Type B pancreatic cell (in vitro differentiated cells): ENCODE measurements around the gene COQ8B. TPM values are rescaled to one million over a fixed set of nuclear protein-coding genes. Genes with fewer than 3 reads are reported as not detected.
A peak's percentile ranks its signal among the peaks of the same experiment; 100 is the strongest.

Experiments used
- DNase-seq: peaks from one replicate; pipeline ENCODE4 v3.0.0; 2021; ENCODE audit warnings: mixed read lengths; ENCODE audit not compliant: unreplicated experiment; ENCODE audit errors: extremely low spot score
- H3K27ac Mint-ChIP-seq: 2 replicates; pipeline ENCODE4 v1.8.0; 2021; ENCODE audit warnings: mild to moderate bottlenecking, mixed read lengths
- H3K27me3 Mint-ChIP-seq: 2 replicates; pipeline ENCODE4 v1.8.0; 2021; ENCODE audit warnings: mixed read lengths
- H3K36me3 Mint-ChIP-seq: 2 replicates; pipeline ENCODE4 v1.8.0; 2021; ENCODE audit warnings: mixed read lengths
- H3K4me1 Mint-ChIP-seq: one replicate; pipeline ENCODE4 v1.8.0; 2021; ENCODE audit warnings: mixed read lengths; ENCODE audit not compliant: unreplicated experiment
- H3K4me3 Mint-ChIP-seq: 2 replicates; pipeline ENCODE4 v1.8.0; 2021; ENCODE audit warnings: mild to moderate bottlenecking, mixed read lengths
- H3K9me3 Mint-ChIP-seq: 2 replicates; pipeline ENCODE4 v1.8.0; 2021; ENCODE audit warnings: mixed read lengths
- total RNA-seq: library from RNA; stranded (reverse); gene quantifications from 2 replicates; pipeline ENCODE4 v1.2.1, GENCODE V29; 2021; ENCODE audit warnings: low replicate concordance
- TF ChIP-seq, protein P1 (sequence below): fragments of 200-600 bp; sonication (generic); conservative IDR thresholded peaks from 2 replicates; pipeline ENCODE4 v1.5.0; 2021; ENCODE audit warnings: antibody characterized with exemption, mild to moderate bottlenecking

COQ8B gene
- total RNA-seq, 1 donor from 2014 or later = 48.4 TPM

GRCh38 chr19:40758491-40758890 lies 41.8 kb upstream of the COQ8B start:
- no peak for DNase-seq
- Mint-ChIP-seq H3K4me1 (peaks cover 15% of the 10 kb centered on the region), H3K9me3 (no peaks in the 10 kb centered on the region), H3K27me3 (no peaks in the 10 kb centered on the region), H3K4me3 (no peak overlapping the region), H3K36me3 (peaks cover 28% of the 10 kb centered on the region), H3K27ac (no peak overlapping the region)
- TF ChIP-seq, protein P1, sequence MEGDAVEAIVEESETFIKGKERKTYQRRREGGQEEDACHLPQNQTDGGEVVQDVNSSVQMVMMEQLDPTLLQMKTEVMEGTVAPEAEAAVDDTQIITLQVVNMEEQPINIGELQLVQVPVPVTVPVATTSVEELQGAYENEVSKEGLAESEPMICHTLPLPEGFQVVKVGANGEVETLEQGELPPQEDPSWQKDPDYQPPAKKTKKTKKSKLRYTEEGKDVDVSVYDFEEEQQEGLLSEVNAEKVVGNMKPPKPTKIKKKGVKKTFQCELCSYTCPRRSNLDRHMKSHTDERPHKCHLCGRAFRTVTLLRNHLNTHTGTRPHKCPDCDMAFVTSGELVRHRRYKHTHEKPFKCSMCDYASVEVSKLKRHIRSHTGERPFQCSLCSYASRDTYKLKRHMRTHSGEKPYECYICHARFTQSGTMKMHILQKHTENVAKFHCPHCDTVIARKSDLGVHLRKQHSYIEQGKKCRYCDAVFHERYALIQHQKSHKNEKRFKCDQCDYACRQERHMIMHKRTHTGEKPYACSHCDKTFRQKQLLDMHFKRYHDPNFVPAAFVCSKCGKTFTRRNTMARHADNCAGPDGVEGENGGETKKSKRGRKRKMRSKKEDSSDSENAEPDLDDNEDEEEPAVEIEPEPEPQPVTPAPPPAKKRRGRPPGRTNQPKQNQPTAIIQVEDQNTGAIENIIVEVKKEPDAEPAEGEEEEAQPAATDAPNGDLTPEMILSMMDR = no peak

DNA sequence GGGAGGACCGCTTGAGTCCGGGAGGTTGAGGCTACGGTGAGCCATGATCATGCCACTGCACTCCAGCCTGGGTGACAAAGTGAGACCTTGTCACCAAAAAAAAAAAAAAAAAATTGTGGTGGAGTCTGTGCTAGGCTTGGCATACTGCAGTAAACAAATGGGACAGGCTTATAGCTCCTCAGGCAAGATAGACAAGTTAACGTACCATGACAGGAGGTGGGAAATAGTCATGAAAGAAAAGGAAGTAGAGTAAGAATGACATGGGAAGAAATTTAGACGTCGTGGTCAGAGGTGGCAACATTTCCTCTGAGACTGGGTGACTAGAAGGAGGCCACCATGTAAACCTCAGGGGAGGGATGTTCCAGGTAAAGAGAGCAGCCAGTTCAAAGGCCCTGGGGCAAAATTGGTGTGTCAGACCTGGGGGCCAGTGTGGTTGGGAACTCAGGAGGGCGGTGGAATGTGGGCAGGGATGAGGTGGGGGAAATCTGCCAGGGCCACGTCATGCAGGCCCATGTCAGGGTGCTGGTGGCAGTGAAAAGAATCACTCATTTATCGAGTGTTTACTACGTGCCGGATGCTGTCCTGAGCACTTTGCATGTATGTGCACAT lies 39.9 kb upstream of the COQ8B start:
- peak overlapping the region; percentile 62 for H3K27ac Mint-ChIP-seq
- H3K4me1 Mint-ChIP-seq = peaks cover 19% of the 10 kb centered on the region
- no peaks in the 10 kb centered on the region for H3K27me3 Mint-ChIP-seq
- H3K9me3 Mint-ChIP-seq = no peaks in the 10 kb centered on the region
- DNase-seq = no peak
- peak overlapping the region; percentile 12 for H3K4me3 Mint-ChIP-seq
- peaks cover 23% of the 10 kb centered on the region for H3K36me3 Mint-ChIP-seq
- TF ChIP-seq, protein P1 = no peak

DNA sequence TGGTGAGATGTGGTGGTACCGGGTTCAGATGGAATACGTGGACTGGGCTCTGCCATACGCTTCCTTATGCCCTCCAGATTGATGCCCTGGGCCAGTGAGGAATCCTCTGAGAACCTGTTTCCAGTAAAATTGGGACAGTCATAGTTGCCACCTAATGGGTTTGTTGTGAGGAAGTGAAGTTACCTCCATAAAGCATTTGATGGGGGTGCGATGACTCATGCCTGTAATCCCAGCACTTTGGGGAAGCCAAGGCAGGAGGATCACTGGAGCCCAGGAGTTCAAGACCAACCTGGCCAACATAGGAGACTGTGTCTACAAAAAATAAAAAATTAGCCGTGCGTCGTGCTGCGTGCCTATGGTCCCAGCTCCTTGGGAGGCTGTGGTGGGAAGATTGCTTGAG lies 39.1 kb upstream of the COQ8B start:
- H3K4me3 Mint-ChIP-seq = peak overlapping the region; percentile 34

GRCh38 chr19:40755248-40755624 lies 38.5 kb upstream of the COQ8B start:
- H3K36me3 Mint-ChIP-seq = peaks cover 20% of the 10 kb centered on the region
- no peaks in the 10 kb centered on the region for H3K9me3 Mint-ChIP-seq
- no peak for DNase-seq
- no peaks in the 10 kb centered on the region for H3K27me3 Mint-ChIP-seq
- TF ChIP-seq, protein P1 = no peak
- peak overlapping the region; percentile 95 for H3K27ac Mint-ChIP-seq
- H3K4me3 Mint-ChIP-seq = peak overlapping the region; percentile 34
- H3K4me1 Mint-ChIP-seq = peaks cover 22% of the 10 kb centered on the region

More for the DNA sequence above, 39.1 kb upstream of the COQ8B start:
- H3K36me3 Mint-ChIP-seq = peaks cover 20% of the 10 kb centered on the region
- no peak for DNase-seq
- H3K9me3 Mint-ChIP-seq = no peaks in the 10 kb centered on the region
- peak overlapping the region; percentile 95 for H3K27ac Mint-ChIP-seq
- TF ChIP-seq, protein P1 = no peak
- H3K4me1 Mint-ChIP-seq = peaks cover 19% of the 10 kb centered on the region
- no peaks in the 10 kb centered on the region for H3K27me3 Mint-ChIP-seq

DNA sequence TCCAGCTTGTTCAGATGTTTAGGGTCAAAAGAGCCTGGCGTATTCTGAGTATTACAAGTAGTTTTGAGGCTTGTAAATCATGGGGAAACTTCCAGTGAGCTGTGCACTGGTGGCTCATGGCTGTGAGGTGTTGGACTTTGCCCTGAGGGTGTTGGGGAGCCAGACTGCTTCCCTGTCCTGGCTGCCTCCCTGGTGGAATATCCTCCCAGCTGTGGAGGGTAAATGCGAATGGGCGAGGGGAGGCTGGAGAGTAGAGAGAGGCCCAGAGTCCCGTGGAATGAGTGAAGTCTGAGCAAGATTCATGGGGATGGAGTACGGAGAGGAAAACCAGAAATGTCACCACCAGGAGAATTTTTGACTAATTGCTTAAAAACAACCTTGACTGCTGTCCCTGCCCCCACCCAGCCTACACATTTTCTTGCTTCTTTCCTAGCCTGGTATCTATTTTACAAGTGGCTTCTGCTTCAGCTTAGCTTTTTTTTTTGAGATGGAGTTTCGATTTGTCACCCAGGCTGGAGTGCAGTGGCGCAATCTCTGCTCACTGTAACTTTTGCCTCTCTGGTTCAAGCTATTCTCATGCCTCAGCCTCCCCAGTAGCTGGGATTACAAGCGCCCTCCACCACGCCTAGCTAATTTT lies 38.0 kb upstream of the COQ8B start:
- H3K27ac Mint-ChIP-seq = peak overlapping the region; percentile 95
- DNase-seq = no peak
- H3K4me3 Mint-ChIP-seq = peak overlapping the region; percentile 84
- peaks cover 27% of the 10 kb centered on the region for H3K4me1 Mint-ChIP-seq
- H3K27me3 Mint-ChIP-seq = no peaks in the 10 kb centered on the region
- TF ChIP-seq, protein P1 = peak; percentile 17
- H3K36me3 Mint-ChIP-seq = peaks cover 20% of the 10 kb centered on the region
- H3K9me3 Mint-ChIP-seq = no peaks in the 10 kb centered on the region
